Activated naive CD4-positive, alpha-beta T cell treated with Interleukin-2 at 50 U/mL for 16 hours (primary cell): ENCODE results near the gene HIC1.

ENCODE experiments used
- DNase-seq: peaks from one replicate; pipeline ENCODE4 v3.0.0-alpha.2; 2020

The HIC1 gene

GRCh38 chr17:2025220-2025621 is 29.7 kb upstream of the HIC1 start, which contains the start of gene RTN4RL1:
RTN4RL1 (minus strand) TSS chr17:2025334; CDS start chr17:2024865, 469 bp downstream.
- DNase-seq, result peak; percentile 79

- DNase-seq, result peak; percentile 19
Measured at GRCh38 chr17:2025622-2026309, 29.1 kb upstream of the HIC1 start.

DNA sequence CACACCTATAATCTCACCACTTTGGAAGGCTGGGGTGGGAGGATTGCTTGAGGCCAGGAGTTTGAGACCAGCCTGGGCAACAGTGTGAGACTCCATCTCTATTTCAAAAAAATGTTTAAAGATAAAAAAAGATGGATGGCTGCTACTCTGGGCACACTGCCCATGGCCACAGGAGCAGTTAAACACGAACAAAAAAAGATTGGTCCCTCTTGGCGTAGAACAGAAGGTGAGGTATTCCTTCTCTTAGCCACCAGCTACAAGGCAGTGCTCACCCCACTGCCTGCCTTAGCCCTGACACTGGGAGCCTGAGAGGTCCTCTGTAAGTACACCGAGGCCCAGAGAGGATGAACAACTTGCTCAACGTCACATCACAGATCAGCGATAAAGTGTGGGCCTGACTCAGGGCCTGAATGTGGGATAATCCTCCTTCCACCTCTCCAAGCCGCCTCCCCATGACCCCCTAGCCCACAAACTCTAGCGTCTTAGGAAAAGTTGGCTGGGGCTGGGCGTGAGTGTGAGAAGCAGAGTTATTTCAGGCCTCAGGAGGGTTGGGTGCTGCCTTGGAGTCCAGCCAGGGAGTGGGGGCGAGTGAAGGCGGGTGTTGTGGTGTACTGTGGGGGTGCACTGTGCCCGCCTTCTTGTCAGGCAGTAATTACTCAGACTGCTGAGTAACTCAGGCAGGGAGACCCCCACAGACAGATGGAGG is 27.2 kb upstream of the HIC1 start:
- no peak for DNase-seq

DNA sequence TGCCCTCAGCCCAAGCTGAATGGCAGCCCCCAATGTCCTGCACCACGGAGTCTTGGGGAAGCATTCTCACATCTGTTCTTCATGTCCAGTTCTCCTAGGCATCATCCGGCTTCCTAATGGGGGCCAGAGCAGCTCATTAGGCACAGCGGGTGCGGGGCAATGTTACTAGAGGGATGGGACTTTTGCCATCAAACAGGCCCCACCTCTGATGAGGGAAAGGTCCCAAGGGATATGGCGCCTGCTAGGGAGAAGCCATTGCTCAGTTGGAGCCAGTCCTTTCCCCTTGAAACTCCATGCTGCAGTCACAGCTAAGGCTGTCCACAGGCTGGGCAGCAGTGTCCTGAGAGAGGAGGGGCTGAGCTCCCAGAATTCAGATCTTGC is 26.7 kb upstream of the HIC1 start:
- no peak for DNase-seq

- no peak for DNase-seq
Measured at GRCh38 chr17:2028737-2029136, 26.2 kb upstream of the HIC1 start.

DNA sequence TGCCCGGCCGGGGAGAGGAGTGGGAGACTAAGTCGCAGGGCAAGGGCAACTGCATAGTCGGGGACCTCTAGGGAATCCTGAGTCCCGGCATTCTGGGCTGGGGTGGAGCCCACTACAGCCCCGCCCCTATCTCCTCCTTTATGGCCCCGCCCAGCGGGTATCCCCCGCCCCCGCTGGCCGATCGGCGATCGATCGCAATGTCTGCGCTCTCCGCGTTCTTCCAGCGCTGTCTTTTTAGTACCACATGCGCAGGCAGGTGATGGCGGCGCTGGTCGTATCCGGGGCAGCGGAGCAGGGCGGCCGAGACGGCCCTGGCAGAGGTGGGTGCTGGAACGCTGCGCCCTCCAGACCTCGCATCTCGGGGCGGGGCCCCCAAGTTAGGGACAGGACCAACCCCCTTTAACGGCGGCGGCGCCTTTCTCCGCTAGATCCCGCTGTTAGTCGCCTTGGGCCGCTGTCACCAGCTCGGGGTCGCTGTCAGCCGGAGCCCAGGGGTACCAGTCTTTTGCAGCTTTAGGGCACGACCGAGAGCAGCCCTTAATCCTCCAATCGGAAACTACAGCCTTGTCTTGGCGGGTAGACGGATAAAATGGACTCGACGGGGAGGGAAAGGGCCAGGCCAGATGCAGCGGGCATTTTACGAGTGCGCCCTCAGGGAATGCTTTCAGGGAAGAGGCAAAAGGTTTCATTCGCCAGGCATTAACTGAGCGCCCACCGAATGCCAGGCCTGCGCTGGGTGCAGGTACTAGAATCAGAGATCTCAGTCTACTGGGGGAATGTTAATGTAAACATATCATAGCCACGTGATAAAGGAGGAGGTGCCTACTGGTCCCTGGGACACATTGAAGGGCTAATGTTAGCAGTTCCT is 24.8 kb upstream of the HIC1 start, which contains the start of gene DPH1:
TSS of gene DPH1 (plus strand) at position 243 of the 868 bp plus-strand sequence. CDS start at position 260, 17 bp downstream.
- peak; percentile 88 for DNase-seq

- DNase-seq, result peak; percentile 64
Measured at GRCh38 chr17:2030779-2031163, 24.1 kb upstream of the HIC1 start.

GRCh38 chr17:2033153-2033552 is 21.8 kb upstream of the HIC1 start:
- no peak for DNase-seq

GRCh38 chr17:2034157-2034556 is 20.7 kb upstream of the HIC1 start:
- DNase-seq, result no peak

DNA sequence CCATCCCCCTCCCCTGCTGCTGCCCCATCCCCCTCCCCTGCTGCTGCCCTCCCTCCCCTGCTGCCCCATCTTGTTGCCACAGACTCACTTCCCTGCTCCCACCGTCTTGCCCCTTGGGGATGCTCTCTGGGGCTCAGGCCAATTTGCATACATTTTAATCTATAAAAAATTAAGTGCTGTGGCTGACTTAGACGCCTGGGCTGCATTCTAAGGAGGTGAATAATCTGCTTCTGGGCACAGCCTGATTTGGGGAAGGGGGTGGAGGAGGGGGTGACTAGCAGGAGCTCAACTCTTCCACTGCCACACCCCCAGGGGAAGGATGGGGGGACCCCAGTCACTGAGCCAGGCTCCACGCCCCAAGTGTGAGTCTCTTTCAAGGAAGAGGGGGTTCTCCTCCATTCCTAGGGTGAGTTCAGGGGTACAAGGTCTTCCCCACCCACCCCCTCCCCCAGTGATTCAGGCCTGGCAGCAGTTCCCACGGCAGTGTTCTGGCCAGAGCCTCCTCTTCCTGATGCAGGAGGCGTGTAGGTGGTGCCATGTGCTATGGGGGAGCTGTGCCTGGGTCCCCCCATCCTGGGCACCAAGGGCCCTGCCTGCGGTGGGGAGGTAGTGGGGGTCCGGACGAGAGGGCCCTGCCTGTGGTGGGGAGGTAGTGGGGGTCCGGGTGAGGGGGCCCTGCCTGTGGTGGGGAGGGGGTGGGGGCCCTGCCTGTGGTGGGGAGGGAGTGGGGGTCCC is 19.9 kb upstream of the HIC1 start:
- DNase-seq, result no peak

GRCh38 chr17:2035541-2036488 is 19.1 kb upstream of the HIC1 start:
- DNase-seq, result no peak

DNA sequence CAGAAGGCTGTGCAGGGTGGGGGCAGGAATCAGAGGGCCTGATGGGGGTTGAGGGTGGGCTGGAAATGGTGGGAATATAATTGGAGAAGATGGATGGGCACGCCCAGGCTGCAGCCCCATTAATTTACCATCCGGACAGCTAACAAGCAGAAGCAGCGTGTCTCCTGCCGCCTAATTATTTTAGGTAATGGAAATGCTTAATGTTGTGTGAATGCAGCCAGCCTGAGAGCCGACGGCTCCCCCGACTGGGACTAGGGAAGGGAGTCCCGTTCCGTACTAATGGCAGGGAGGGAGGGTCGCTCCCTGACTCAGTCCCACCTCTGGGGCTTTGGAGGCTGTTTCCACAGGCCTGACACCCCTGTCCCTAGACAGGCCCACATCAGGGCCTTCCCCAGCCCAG is 17.7 kb upstream of the HIC1 start:
- DNase-seq, result no peak

DNA sequence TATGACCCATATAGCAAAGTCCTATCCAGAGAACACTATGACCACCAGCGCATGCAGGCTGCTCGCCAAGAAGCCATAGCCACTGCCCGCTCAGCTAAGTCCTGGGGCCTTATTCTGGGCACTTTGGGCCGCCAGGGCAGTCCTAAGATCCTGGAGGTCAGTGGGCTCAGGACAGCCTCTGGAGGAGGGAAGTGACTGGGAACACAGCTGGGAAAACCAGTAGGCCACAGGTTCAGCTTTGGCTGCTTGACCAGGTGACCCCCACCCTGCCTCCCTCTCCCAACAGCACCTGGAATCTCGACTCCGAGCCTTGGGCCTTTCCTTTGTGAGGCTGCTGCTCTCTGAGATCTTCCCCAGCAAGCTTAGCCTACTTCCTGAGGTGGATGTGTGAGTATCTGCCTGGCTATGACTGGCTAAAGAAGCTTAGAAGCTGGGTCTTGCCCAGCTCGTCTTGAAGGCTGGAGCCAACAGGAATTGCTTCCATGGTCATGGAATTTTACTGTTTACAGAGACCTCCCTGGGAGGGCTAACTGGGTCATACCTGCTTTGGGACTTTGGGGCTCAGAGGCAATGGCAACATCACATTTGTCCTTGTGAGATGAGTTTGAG is 14.6 kb upstream of the HIC1 start:
- DNase-seq, result no peak

DNA sequence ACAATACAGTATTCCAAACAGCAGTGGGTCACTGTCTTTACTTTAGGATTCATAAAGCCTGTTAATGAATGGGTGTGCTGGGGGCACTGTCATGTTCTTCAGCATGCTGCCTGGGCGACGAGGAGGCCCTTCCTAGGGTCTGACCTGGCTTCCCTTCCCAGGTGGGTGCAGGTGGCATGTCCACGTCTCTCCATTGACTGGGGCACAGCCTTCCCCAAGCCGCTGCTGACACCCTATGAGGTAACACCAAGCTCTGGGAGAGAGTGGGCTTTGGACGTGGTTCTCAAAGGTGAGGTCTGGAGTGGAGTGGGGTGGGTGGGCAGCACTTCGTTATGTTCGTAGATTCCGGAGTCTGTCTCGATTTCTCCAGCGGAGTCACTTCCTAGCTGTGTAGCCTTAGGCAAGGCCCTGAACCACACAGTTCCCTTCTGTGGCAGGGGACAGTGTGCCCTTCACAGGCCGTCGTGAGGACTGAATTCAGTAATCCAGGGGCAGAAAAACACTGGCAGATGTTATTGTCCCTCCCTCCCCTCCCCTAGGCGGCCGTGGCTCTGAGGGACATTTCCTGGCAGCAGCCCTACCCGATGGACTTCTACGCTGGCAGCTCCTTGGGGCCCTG is 13.9 kb upstream of the HIC1 start:
- no peak for DNase-seq

DNA sequence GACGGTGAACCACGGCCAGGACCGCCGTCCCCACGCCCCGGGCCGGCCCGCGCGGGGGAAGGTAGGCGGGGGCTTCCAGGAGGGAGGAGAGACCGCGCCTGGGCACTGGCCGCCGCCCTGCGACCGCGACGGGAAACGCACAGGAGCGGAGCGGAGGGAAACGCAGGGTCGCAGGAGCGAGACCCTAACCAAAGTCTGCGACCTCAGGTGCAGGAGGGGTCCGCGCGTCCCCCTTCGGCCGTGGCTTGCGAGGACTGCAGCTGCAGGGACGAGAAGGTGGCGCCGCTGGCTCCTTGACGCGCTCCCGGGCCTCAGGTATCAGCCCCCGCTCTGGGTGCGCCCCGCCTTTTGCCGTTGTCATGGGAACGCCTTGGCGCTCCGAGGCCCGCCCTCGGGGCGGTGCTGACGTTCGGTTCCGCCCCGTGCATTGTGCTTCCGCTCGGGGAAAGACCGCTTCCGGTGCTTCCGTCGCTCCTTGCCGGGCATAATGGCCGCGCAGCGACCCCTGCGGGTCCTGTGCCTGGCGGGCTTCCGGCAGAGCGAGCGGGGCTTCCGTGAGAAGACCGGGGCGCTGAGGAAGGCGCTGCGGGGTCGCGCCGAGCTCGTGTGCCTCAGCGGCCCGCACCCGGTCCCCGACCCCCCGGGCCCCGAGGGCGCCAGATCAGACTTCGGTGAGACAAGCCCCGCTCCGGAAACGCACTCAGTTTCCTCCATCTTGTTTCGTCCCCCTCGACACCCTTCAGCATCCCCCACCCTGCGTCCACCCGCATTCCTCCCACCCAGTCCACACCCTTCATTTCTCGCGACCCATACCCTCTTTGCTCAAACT is 13.1 kb upstream of the HIC1 start, which contains the start of gene OVCA2:
TSS of gene OVCA2 (plus strand) at position 462 of the 829 bp plus-strand sequence. CDS start at position 488, 26 bp downstream.
- peak; percentile 96 for DNase-seq

GRCh38 chr17:2042390-2042847 is 12.5 kb upstream of the HIC1 start:
- DNase-seq, result no peak

GRCh38 chr17:2042933-2043332 is 12.0 kb upstream of the HIC1 start:
- DNase-seq, result no peak

- no peak for DNase-seq
Measured at GRCh38 chr17:2043785-2044184, 11.1 kb upstream of the HIC1 start.

DNA sequence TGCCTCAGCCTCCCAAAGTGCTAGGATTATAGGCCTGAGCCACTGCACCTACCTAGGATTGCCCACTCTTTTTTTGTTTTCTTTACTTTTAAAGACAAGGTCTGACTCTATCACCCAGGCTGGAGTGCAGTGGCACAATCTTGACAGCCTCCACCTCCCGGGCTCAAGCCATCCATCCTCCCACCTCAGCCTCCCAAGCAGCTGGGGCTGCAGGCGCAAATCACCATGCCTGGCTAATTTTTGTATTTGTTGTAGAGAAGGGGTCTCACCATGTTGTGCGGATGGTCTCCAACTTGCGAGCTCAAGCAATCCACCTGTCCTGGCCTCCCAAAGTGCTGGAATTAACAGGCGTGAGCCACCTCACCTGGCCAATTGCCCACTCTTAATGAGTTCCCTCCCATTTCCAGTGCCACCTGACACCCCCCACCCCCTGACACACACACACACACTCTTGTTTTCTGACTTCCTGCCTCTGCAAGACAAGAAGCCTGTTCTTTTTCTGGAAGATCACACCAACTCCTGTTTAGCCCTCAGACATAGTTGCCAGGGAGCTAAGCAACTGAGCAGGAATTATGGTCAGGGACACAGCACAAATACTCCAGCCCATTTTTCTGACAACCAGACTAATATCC is 10.5 kb upstream of the HIC1 start:
- no peak for DNase-seq
